ENCODE results near the gene CPLANE1. TPM values are rescaled to one million over a fixed set of nuclear protein-coding genes. Genes with fewer than 3 reads are reported as not detected.
A peak's percentile ranks its signal among the peaks of the same experiment; 100 is the strongest.

The CPLANE1 gene
- total RNA-seq, 1 donor from 2014 or later = 7.7 TPM

DNA sequence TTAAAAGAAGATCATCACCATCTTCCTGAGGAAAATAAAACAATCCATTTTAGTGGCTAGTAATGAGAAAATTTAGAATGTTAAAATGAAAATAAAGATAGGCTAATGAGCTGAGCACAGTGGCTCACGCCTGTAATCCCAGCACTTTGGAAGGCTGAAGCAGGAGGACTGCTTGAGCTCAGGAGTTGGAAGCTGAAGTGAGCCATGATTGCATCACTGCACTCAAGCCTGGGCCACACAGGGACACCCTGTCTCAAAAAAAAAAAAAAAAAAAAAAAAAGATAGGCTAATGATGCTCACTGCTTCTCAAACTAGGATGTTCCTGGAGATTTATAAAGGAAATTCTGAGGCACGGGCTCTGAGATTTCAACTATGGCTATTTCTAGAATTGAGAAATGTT, 50.3 kb downstream of the CPLANE1 start:
- H3K36me3 Mint-ChIP-seq (ENCODE audit: low read depth) = peaks cover 44% of the 10 kb centered on the region
- H3K4me1 Mint-ChIP-seq (ENCODE audit: low read depth) = peaks cover 24% of the 10 kb centered on the region
- no peak overlapping the region for H3K4me3 Mint-ChIP-seq (ENCODE audit: low read depth)
- no peaks in the 10 kb centered on the region for H3K9me3 Mint-ChIP-seq
- intact Hi-C loops (cut with micrococcal nuclease) = loop anchor here (5.0 kb wide), 1 partner anchor 87 kb away; no protein-coding TSS in a partner anchor
- no peak overlapping the region for H3K27ac Mint-ChIP-seq
- H3K27me3 Mint-ChIP-seq (ENCODE audit: low read depth) = no peaks in the 10 kb centered on the region
- DNase-seq (ENCODE audit: low spot score) = no peak

DNA sequence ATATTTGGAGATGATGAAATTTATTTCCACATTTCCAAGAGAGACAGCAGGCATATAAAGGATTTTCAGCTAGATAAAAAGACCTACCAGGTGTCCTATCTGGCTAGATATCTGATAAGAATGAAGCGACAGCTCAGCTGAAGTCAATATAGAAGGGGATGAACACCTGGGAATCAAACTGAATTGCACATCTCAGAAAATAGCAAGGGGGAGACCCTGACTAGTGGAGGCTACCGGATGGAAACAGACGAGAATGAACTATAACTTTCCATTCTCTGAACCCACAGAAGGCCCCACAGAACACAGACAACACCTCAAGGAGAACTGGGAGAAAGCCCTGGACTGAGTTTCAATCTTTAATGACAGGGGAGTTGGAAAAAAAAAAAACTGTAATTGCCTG, 51.1 kb downstream of the CPLANE1 start:
- intact Hi-C loops (cut with micrococcal nuclease) = loop anchor here (5.0 kb wide), 1 partner anchor 86 kb away; no protein-coding TSS in a partner anchor
- H3K4me3 Mint-ChIP-seq (ENCODE audit: low read depth) = peak overlapping the region; percentile 35

DNA sequence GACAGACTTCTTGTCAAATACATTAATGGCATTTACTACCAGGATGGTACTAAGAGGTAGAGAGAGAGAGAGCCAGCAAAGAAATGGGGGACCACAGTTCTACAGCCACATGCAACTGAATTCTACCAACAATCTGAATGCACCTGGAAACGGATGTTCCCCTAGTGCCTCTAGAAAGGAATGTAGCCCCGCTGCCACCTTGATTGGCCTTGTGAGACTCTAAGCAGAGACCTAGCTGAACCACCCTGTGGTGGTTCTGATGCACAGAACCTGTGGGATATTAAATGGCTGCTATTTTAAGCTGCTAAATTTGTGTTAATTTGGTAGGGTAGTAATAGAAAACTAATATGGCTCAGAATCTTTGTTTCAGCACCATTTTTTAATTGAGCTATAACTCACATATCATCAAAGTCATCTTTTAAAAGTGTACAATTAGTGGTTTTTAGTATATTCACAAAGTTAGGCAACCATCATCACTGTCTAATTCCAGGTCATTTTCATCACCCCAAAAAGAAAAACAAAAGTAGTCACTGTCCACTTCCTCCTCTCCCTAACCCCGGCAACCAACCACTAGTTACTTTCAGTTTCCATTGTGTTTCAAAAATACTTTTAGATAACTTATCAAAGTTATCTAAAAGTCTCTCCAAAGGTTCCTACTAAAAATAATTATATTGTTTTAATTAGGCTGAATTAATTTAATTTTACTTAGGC, 51.7 kb downstream of the CPLANE1 start:
- H3K9me3 Mint-ChIP-seq = no peaks in the 10 kb centered on the region
- H3K4me1 Mint-ChIP-seq (ENCODE audit: low read depth) = peaks cover 24% of the 10 kb centered on the region
- peak overlapping the region; percentile 49 for H3K27ac Mint-ChIP-seq
- intact Hi-C loops (cut with micrococcal nuclease) = loop anchor here (5.0 kb wide), 1 partner anchor 85 kb away; no protein-coding TSS in a partner anchor
- DNase-seq (ENCODE audit: low spot score) = no peak
- no peaks in the 10 kb centered on the region for H3K27me3 Mint-ChIP-seq (ENCODE audit: low read depth)
- peak overlapping the region; percentile 46 for H3K4me3 Mint-ChIP-seq (ENCODE audit: low read depth)
- peaks cover 44% of the 10 kb centered on the region for H3K36me3 Mint-ChIP-seq (ENCODE audit: low read depth)

More for the DNA sequence above, 51.1 kb downstream of the CPLANE1 start:
- Mint-ChIP-seq H3K9me3 (no peaks in the 10 kb centered on the region), H3K4me1 (ENCODE audit: low read depth) (peaks cover 24% of the 10 kb centered on the region), H3K36me3 (ENCODE audit: low read depth) (peaks cover 44% of the 10 kb centered on the region), H3K27ac (peak overlapping the region; percentile 58), H3K27me3 (ENCODE audit: low read depth) (no peaks in the 10 kb centered on the region)
- DNase-seq (ENCODE audit: low spot score) = no peak

DNA sequence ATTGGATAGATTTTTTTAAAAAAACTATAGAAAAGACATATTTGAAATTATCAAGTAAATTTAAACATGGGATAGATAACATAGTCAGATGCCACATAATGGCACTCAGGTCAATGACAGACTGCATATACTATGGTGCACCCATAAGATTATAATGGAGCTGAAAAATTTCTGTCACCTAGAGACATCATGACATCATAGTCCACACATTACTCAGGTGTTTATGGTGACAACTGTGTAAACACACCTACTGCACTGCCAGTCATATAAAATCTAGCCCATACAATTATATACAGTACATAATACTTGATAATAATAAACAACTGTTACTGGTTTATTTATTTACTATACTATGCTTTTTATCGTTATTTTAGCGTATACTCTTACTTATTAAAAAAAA, 58.6 kb downstream of the CPLANE1 start:
- Mint-ChIP-seq H3K27ac (no peak overlapping the region), H3K27me3 (ENCODE audit: low read depth) (no peaks in the 10 kb centered on the region), H3K4me3 (ENCODE audit: low read depth) (no peak overlapping the region), H3K9me3 (no peaks in the 10 kb centered on the region), H3K36me3 (ENCODE audit: low read depth) (peaks cover 16% of the 10 kb centered on the region), H3K4me1 (ENCODE audit: low read depth) (no peaks in the 10 kb centered on the region)
- intact Hi-C loops (cut with micrococcal nuclease) = no loop called here
- no peak for DNase-seq (ENCODE audit: low spot score)

DNA sequence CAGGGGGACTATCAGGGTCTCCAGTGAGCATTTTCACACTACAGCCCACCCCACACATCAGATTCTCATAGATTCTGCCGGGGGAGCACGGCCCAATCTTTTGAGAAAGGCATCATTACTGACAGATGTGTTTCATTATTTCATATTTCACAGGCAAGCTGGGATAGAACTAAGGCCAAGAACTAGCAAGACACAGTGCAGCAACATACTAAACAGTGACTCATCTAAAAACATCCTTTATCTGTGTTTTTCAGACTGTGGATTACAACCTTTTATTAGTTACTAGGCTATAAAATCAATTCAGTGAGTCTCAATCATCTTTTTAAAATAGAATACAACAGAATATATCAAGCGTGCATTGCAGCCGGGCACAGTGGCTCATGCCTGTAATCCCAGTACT, 59.8 kb downstream of the CPLANE1 start:
- Mint-ChIP-seq H3K27ac (no peak overlapping the region), H3K27me3 (ENCODE audit: low read depth) (no peaks in the 10 kb centered on the region), H3K9me3 (no peaks in the 10 kb centered on the region), H3K36me3 (ENCODE audit: low read depth) (peaks cover 12% of the 10 kb centered on the region), H3K4me1 (ENCODE audit: low read depth) (no peaks in the 10 kb centered on the region), H3K4me3 (ENCODE audit: low read depth) (no peak overlapping the region)
- intact Hi-C loops (cut with micrococcal nuclease) = no loop called here
- DNase-seq (ENCODE audit: low spot score) = no peak

DNA sequence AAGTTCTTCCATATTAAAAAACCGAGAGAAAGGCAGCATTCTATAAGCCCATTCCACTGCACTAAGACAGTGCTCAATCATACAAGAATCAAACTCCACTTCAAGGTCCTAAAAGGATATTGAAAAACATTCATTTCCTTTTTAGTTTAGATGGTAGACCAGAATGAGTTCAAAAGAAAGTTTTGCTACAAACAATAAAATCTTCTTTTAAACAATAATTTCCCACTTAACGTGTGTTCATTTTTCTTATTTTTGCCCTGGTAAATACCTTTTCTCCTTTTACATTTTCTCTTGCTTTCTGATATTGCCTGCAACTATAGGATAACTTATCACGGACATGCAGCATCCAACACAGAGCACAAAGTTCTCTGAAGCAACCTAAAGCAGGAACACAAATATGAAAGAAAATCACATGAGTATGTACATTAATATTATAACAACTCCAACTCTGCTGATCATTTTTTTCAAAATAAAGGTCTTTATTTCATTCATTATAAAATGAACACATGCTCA, 61.7 kb downstream of the CPLANE1 start:
- Mint-ChIP-seq H3K4me3 (ENCODE audit: low read depth) (no peak overlapping the region), H3K4me1 (ENCODE audit: low read depth) (no peaks in the 10 kb centered on the region)
- no peak for DNase-seq (ENCODE audit: low spot score)

DNA sequence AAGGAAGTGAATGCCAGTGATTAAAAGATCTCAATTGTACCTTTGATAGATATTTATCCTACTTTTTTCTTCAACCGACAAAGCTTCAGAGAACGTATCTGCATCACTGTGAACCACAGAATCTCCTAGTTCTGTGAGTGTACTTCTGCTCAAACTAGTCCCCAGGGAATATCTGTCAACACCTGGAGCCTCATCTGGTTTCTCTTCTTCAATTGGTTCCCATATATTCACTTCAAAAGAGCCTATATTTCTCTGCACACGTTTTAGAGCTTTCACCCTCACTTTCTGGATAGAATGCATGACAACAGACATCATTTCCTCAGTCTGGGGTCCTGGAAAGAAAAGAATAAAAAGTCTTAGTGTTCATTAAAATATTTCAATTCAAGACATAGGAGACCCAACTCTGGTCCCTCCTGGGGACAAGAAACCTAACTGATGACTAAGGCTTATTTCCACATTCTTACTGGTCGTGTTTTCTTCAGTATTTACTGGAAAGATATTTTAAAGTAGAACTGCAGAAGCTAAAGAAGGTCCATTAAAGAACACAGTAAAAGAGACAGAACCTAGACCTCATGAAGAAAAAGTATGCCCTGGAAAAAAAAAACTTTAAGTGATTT, 64.3 kb downstream of the CPLANE1 start:
- no peaks in the 10 kb centered on the region for H3K9me3 Mint-ChIP-seq
- H3K4me3 Mint-ChIP-seq (ENCODE audit: low read depth) = no peak overlapping the region
- intact Hi-C loops (cut with micrococcal nuclease) = no loop called here
- no peaks in the 10 kb centered on the region for H3K27me3 Mint-ChIP-seq (ENCODE audit: low read depth)
- no peak for DNase-seq (ENCODE audit: low spot score)
- H3K27ac Mint-ChIP-seq = no peak overlapping the region
- H3K4me1 Mint-ChIP-seq (ENCODE audit: low read depth) = peaks cover 4% of the 10 kb centered on the region
- peaks cover 27% of the 10 kb centered on the region for H3K36me3 Mint-ChIP-seq (ENCODE audit: low read depth)

More for the DNA sequence above, 61.7 kb downstream of the CPLANE1 start:
- no peak overlapping the region for H3K27ac Mint-ChIP-seq
- H3K9me3 Mint-ChIP-seq = no peaks in the 10 kb centered on the region
- intact Hi-C loops (cut with micrococcal nuclease) = no loop called here
- H3K36me3 Mint-ChIP-seq (ENCODE audit: low read depth) = peaks cover 24% of the 10 kb centered on the region
- H3K27me3 Mint-ChIP-seq (ENCODE audit: low read depth) = no peaks in the 10 kb centered on the region

DNA sequence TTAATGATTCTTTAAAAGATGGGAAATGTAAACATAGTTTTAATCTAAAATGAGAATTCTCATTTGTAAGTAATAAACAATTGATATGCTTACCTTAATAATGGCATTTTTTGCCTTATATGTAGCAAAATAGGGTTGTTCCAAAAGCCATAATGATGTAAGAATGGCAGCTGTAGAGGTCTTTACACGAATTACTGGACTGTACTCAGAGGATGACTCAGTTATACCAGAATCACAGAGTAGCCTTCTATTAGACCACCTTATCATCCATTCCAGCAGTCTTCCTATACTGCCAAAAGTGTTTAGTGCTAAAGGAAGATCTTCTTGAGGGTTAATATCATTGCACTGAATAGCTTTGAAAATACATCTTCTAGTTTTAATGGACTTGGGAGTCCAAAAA, 66.5 kb downstream of the CPLANE1 start:
- Mint-ChIP-seq H3K36me3 (ENCODE audit: low read depth) (peaks cover 28% of the 10 kb centered on the region), H3K4me1 (ENCODE audit: low read depth) (peaks cover 4% of the 10 kb centered on the region), H3K27ac (no peak overlapping the region), H3K9me3 (no peaks in the 10 kb centered on the region), H3K27me3 (ENCODE audit: low read depth) (no peaks in the 10 kb centered on the region), H3K4me3 (ENCODE audit: low read depth) (no peak overlapping the region)
- DNase-seq (ENCODE audit: low spot score) = no peak
- intact Hi-C loops (cut with micrococcal nuclease) = no loop called here

DNA sequence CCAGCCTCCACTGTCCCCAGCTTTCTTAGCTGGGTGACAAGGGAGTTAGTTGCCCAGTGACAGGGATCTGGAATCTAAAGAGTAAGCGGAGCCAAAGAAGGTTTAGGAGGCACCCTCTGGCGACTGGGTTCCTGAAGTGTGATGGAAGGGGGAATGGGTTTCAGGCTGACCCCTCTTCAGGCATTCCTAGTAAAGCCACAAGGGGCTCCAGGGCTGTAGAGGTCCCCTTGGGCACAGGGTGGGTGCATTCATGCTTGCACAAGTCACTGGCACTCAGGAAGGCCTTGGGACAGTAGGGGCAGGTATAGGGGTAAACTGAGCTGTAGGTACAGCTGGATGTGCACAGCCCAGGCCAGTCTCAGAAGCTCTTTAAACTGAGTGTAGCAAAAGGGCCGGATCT, 74.2 kb downstream of the CPLANE1 start:
- Mint-ChIP-seq H3K36me3 (ENCODE audit: low read depth) (peaks cover 33% of the 10 kb centered on the region), H3K9me3 (no peaks in the 10 kb centered on the region), H3K27me3 (ENCODE audit: low read depth) (no peaks in the 10 kb centered on the region), H3K4me1 (ENCODE audit: low read depth) (no peaks in the 10 kb centered on the region), H3K27ac (no peak overlapping the region), H3K4me3 (ENCODE audit: low read depth) (no peak overlapping the region)
- DNase-seq (ENCODE audit: low spot score) = no peak
- intact Hi-C loops (cut with micrococcal nuclease) = no loop called here

DNA sequence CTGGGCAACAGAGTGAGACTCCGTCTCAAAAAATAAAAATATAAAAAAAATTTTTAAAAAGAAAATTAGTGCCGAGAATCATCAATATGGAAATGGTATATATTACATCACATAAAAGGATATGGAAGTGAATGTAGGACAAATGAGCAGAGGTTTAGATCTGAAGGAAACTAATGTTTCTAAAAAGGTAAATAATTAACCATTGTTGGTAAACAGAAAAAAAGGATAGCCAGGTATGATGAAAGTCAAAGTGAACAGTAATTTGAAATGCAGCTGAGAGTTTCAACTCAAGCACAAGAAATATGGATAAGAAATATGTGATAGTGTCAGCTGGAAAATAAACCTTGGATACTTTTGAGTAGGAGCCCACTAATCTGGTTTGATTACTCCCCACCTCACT, 76.2 kb downstream of the CPLANE1 start:
- intact Hi-C loops (cut with micrococcal nuclease) = no loop called here
- Mint-ChIP-seq H3K4me3 (ENCODE audit: low read depth) (no peak overlapping the region), H3K27ac (no peak overlapping the region), H3K9me3 (no peaks in the 10 kb centered on the region), H3K4me1 (ENCODE audit: low read depth) (peaks cover 2% of the 10 kb centered on the region), H3K36me3 (ENCODE audit: low read depth) (peaks cover 45% of the 10 kb centered on the region), H3K27me3 (ENCODE audit: low read depth) (no peaks in the 10 kb centered on the region)
- DNase-seq (ENCODE audit: low spot score) = no peak

DNA sequence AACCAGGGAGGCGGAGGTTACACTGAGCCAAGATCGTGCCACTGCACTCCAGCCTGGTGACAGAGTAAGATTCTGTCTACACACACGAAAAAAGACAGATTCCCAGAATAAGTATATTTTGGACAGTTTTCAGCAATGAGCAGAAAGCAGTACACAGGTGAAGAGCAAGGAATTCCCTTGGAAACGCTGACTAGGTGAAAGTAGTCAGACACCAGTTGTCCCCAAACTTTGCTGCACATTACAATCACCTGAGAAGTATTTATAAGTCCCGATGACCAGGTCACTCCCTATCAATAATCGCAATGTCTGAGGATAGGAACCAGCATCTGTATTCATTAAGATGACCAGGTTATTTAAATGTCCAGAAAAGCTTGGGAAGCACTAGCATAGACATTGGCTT, 78.3 kb downstream of the CPLANE1 start:
- no peak for DNase-seq (ENCODE audit: low spot score)
- H3K36me3 Mint-ChIP-seq (ENCODE audit: low read depth) = peaks cover 38% of the 10 kb centered on the region
- H3K27ac Mint-ChIP-seq = no peak overlapping the region
- peaks cover 2% of the 10 kb centered on the region for H3K4me1 Mint-ChIP-seq (ENCODE audit: low read depth)
- H3K9me3 Mint-ChIP-seq = no peaks in the 10 kb centered on the region
- H3K4me3 Mint-ChIP-seq (ENCODE audit: low read depth) = no peak overlapping the region
- no peaks in the 10 kb centered on the region for H3K27me3 Mint-ChIP-seq (ENCODE audit: low read depth)
- intact Hi-C loops (cut with micrococcal nuclease) = no loop called here

DNA sequence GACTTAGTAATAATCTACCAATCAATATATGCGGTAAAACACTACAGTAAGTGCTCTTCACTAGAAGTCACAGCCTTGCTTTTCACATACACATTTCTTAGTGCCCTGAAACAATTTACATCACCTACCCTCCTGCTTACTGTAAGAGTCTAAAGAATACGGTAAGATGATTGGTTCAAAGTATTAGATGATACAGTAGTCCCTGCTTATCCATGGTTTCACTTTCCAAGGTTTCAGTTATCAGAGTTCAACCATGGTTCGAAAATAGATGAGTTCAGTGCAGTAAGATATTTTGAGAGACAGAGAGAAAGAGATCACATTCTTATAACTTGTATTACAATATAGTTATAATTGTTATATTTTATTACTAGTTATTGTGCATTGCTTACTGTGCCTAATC, 83.0 kb downstream of the CPLANE1 start:
- intact Hi-C loops (cut with micrococcal nuclease) = no loop called here
- H3K27me3 Mint-ChIP-seq (ENCODE audit: low read depth) = no peaks in the 10 kb centered on the region
- DNase-seq (ENCODE audit: low spot score) = no peak
- no peak overlapping the region for H3K27ac Mint-ChIP-seq
- H3K9me3 Mint-ChIP-seq = no peaks in the 10 kb centered on the region
- H3K4me1 Mint-ChIP-seq (ENCODE audit: low read depth) = peaks cover 2% of the 10 kb centered on the region
- H3K36me3 Mint-ChIP-seq (ENCODE audit: low read depth) = peaks cover 19% of the 10 kb centered on the region
- H3K4me3 Mint-ChIP-seq (ENCODE audit: low read depth) = no peak overlapping the region

DNA sequence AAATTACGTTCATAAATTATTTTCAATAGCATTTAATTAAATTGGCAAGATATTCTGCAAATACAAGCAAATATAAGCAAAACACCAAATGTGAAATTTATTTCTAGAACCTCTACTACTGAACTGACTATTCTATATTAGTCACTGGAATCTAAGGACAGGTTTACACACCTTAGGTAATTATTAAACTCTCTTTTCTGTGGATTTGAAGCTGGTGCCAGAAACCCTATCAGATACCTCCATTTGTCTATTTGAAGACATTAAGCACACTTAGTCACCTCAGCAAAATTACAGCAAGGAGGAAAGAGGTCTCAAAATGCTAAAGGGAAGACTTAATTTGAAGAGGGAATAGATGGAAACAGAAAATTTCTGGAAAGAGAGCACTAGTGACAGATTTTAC, 83.4 kb downstream of the CPLANE1 start:
- Mint-ChIP-seq H3K27me3 (ENCODE audit: low read depth) (no peaks in the 10 kb centered on the region), H3K4me3 (ENCODE audit: low read depth) (no peak overlapping the region), H3K4me1 (ENCODE audit: low read depth) (peaks cover 2% of the 10 kb centered on the region), H3K9me3 (no peaks in the 10 kb centered on the region), H3K36me3 (ENCODE audit: low read depth) (peaks cover 19% of the 10 kb centered on the region), H3K27ac (no peak overlapping the region)
- intact Hi-C loops (cut with micrococcal nuclease) = no loop called here
- no peak for DNase-seq (ENCODE audit: low spot score)
